ENCODE measurements around the gene ZNF610. TPM values are rescaled to one million over a fixed set of nuclear protein-coding genes. Genes with fewer than 3 reads are reported as not detected.

Gene ZNF610
- total RNA-seq, 1 experiment from 2014 or later, result 6.4 TPM

- Histone ChIP-seq H2BK20ac (ENCODE audit: low read depth, low read length, poor library complexity, severe bottlenecking) (no peak overlapping the region), H2BK5ac (ENCODE audit: insufficient read length, low read length) (no peak overlapping the region), H2BK15ac (ENCODE audit: low read depth, low read length) (no peak overlapping the region), H3K79me2 (ENCODE audit: insufficient read depth, low read length) (no peaks in the 10 kb centered on the region), H3K79me1 (ENCODE audit: insufficient read depth, low read depth, low read length, poor library complexity, severe bottlenecking) (no peaks in the 10 kb centered on the region), H3K9me3 (ENCODE audit: control insufficient read depth, low read depth, low read length) (no peaks in the 10 kb centered on the region), H3K27ac (ENCODE audit: insufficient read length, low read depth, low read length) (no peak overlapping the region), H3K14ac (ENCODE audit: insufficient read depth, low read length) (no peak overlapping the region), H4K5ac (ENCODE audit: insufficient read length, low read depth, low read length) (no peak overlapping the region), H3T11ph (ENCODE audit: low read length) (no peak overlapping the region), H3K4me2 (ENCODE audit: insufficient read depth, insufficient read length, low read length) (no peak overlapping the region), H3K23me2 (ENCODE audit: insufficient read length, low read depth, low read length, poor library complexity, severe bottlenecking) (no peaks in the 10 kb centered on the region), H3K4ac (ENCODE audit: low read depth, low read length) (no peak overlapping the region), H3K27me3 (ENCODE audit: insufficient read depth, low read length) (no peaks in the 10 kb centered on the region), H4K91ac (ENCODE audit: insufficient read length, low read depth, low read length) (no peak overlapping the region), H3K56ac (ENCODE audit: insufficient read length, low read depth, low read length) (no peak overlapping the region), H2BK12ac (ENCODE audit: insufficient read length, low read depth, low read length) (no peak overlapping the region), H3K18ac (ENCODE audit: insufficient read length, low read depth, low read length) (no peak overlapping the region), H3K9ac (ENCODE audit: extremely low read depth, insufficient read length, low read length) (no peak overlapping the region), H2BK120ac (ENCODE audit: low read depth, low read length, poor library complexity, severe bottlenecking) (no peak overlapping the region), H4K20me1 (ENCODE audit: control insufficient read depth, insufficient read depth, insufficient read length) (no peaks in the 10 kb centered on the region), H2AK5ac (ENCODE audit: insufficient read length, low read length) (no peak overlapping the region), H2AFZ (ENCODE audit: low read length) (no peak overlapping the region), H3K23ac (ENCODE audit: insufficient read length, low read depth, low read length) (no peak overlapping the region), H4K8ac (replicated peaks; ENCODE audit: insufficient read length, low read depth, low read length) (no peak overlapping the region), H3K4me1 (ENCODE audit: insufficient read depth, low read length) (no peaks in the 10 kb centered on the region)
- peaks cover 5 to 9% (median 7%) of the 10 kb centered on the region in 3 experiments; a peak in 5 of 7 replicates for H3K36me3 Mint-ChIP-seq (ENCODE audit: insufficient read depth in 1 of 3, low read depth in 3 of 3)
- peaks cover 6% of the 10 kb centered on the region for H3K27me3 Mint-ChIP-seq (ENCODE audit: low read depth)
- peaks cover 83 to 91% of the 10 kb centered on the region in 2 experiments for H3K9me3 Mint-ChIP-seq
- H3K27ac Mint-ChIP-seq, result no peak overlapping the region
- TF ChIP-seq CTCF (conservative IDR thresholded peaks at IDR 0.05), result peak; percentile 53; the same call in 2 of the 3 replicates
- H3K4me1 Mint-ChIP-seq, result no peaks in the 10 kb centered on the region
- WGBS (ENCODE audit: extremely low coverage, insufficient read length, low lambda C conversion rate), result no CpG with 5 or more reads among the region's 1 CpG
- no peak overlapping the region for H3K4me3 Mint-ChIP-seq
- DNase-seq, result peak; percentile 31
Observed at GRCh38 chr19:52391135-52391534, 55.1 kb downstream of the ZNF610 start.
